ENCODE data around the gene COL24A1. TPM values are rescaled to one million over a fixed set of nuclear protein-coding genes. Genes with fewer than 3 reads are reported as not detected.

COL24A1 gene
- total RNA-seq, 1 donor from 2014 or later: 0.21 TPM

GRCh38 chr1:86018283-86018923, 138.2 kb downstream of the COL24A1 start:
- no peak overlapping the region for H3K4me3 ChIP-seq (ENCODE audit: low read depth, low read length)
- no peaks in the 10 kb centered on the region for H3K27me3 ChIP-seq (ENCODE audit: control insufficient read depth, insufficient read depth, low read length)
- TF ChIP-seq CTCF (IDR thresholded peaks at IDR 0.05; ENCODE audit: insufficient read depth, low read length, poor library complexity, severe bottlenecking): peak; percentile 92
- H3K36me3 ChIP-seq (ENCODE audit: control insufficient read depth, insufficient read depth, low read length): no peaks in the 10 kb centered on the region
- no peak for DNase-seq (ENCODE audit: low read depth)

- Histone ChIP-seq H3K27me3 (ENCODE audit: control insufficient read depth, insufficient read depth, low read length) (no peaks in the 10 kb centered on the region), H3K4me3 (ENCODE audit: low read depth, low read length) (no peak overlapping the region), H3K36me3 (ENCODE audit: control insufficient read depth, insufficient read depth, low read length) (no peaks in the 10 kb centered on the region)
- DNase-seq (ENCODE audit: low read depth): no peak
- no peak for TF ChIP-seq CTCF (IDR thresholded peaks at IDR 0.05; ENCODE audit: insufficient read depth, low read length, poor library complexity, severe bottlenecking)
Observed at GRCh38 chr1:86016076-86016759, 140.4 kb downstream of the COL24A1 start.

GRCh38 chr1:86015375-86015774, 141.2 kb downstream of the COL24A1 start:
- DNase-seq (ENCODE audit: low read depth): no peak

GRCh38 chr1:86000601-86001000, 156.0 kb downstream of the COL24A1 start:
- TF ChIP-seq CTCF (IDR thresholded peaks at IDR 0.05; ENCODE audit: insufficient read depth, low read length, poor library complexity, severe bottlenecking): no peak
- Histone ChIP-seq H3K36me3 (ENCODE audit: control insufficient read depth, insufficient read depth, low read length) (no peaks in the 10 kb centered on the region), H3K27me3 (ENCODE audit: control insufficient read depth, insufficient read depth, low read length) (no peaks in the 10 kb centered on the region), H3K4me3 (ENCODE audit: low read depth, low read length) (no peak overlapping the region)
- DNase-seq (ENCODE audit: low read depth): no peak

More at GRCh38 chr1:86015375-86015774, 141.2 kb downstream of the COL24A1 start:
- Histone ChIP-seq H3K4me3 (ENCODE audit: low read depth, low read length) (no peak overlapping the region), H3K36me3 (ENCODE audit: control insufficient read depth, insufficient read depth, low read length) (no peaks in the 10 kb centered on the region), H3K27me3 (ENCODE audit: control insufficient read depth, insufficient read depth, low read length) (no peaks in the 10 kb centered on the region)
- TF ChIP-seq CTCF (IDR thresholded peaks at IDR 0.05; ENCODE audit: insufficient read depth, low read length, poor library complexity, severe bottlenecking): no peak

- Histone ChIP-seq H3K36me3 (ENCODE audit: control insufficient read depth, insufficient read depth, low read length) (no peaks in the 10 kb centered on the region), H3K4me3 (ENCODE audit: low read depth, low read length) (no peak overlapping the region), H3K27me3 (ENCODE audit: control insufficient read depth, insufficient read depth, low read length) (no peaks in the 10 kb centered on the region)
- no peak for TF ChIP-seq CTCF (IDR thresholded peaks at IDR 0.05; ENCODE audit: insufficient read depth, low read length, poor library complexity, severe bottlenecking)
- DNase-seq (ENCODE audit: low read depth): no peak
Observed at GRCh38 chr1:85998105-85998855, 158.3 kb downstream of the COL24A1 start.

Data from kidney epithelial cell (primary cell).